T-helper 2 cell treated with Interferon-gamma antibody and Interleukin-4, amounts not matched to agents 5 μg/mL and 100 μg/mL, for 36 hours (primary cell): ENCODE data around the gene SMYD3.
"Not testable (repeated sequence)": the region's sequence is repeated elsewhere in the genome, so short reads cannot be mapped to it uniquely, and the experiment has no call there.

Experiments
- DNase-seq: peaks from one replicate; pipeline ENCODE4 v3.0.0; 2021; ENCODE audit warnings: low spot score
- H3K27ac Mint-ChIP-seq: one replicate; pipeline ENCODE4 v1.8.0; 2021; ENCODE audit warnings: mild to moderate bottlenecking, mixed read lengths
- H3K27me3 Mint-ChIP-seq: one replicate; pipeline ENCODE4 v1.8.0; 2021; ENCODE audit warnings: low read depth, mixed read lengths
- H3K36me3 Mint-ChIP-seq: one replicate; pipeline ENCODE4 v1.8.0; 2021; ENCODE audit warnings: low read depth, mixed read lengths
- H3K4me1 Mint-ChIP-seq: one replicate; pipeline ENCODE4 v1.8.0; 2021; ENCODE audit warnings: low read depth, mixed read lengths
- H3K4me3 Mint-ChIP-seq: one replicate; pipeline ENCODE4 v1.8.0; 2022; ENCODE audit warnings: mild to moderate bottlenecking, moderate library complexity, mixed read lengths
- H3K9me3 Mint-ChIP-seq: one replicate; pipeline ENCODE4 v1.8.0; 2021; ENCODE audit warnings: mixed read lengths

SMYD3 gene

DNA sequence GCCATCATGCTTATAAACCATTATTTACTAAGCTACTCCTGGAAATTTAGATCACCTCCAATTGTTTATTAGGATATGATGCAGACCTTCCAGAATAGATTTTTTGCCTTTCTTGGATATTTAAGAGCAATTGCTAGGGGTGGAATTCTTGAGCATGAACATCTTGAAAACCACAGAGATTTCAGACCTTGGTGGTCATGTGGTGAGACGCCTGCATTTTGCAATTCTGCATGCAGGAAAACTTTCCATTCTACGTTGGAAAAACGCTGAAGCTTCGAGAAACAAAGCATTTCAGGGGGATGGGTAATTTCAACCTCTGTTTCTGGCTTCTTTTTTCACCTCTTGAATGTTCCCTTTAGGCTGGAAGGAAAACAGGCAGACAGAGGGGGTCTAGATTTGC, 756.0 kb downstream of the SMYD3 start:
- Mint-ChIP-seq H3K4me3 (no peak overlapping the region), H3K36me3 (no peaks in the 10 kb centered on the region), H3K4me1 (no peaks in the 10 kb centered on the region), H3K27me3 (no peaks in the 10 kb centered on the region), H3K27ac (no peak overlapping the region), H3K9me3 (peaks cover 7% of the 10 kb centered on the region)
- DNase-seq: no peak

DNA sequence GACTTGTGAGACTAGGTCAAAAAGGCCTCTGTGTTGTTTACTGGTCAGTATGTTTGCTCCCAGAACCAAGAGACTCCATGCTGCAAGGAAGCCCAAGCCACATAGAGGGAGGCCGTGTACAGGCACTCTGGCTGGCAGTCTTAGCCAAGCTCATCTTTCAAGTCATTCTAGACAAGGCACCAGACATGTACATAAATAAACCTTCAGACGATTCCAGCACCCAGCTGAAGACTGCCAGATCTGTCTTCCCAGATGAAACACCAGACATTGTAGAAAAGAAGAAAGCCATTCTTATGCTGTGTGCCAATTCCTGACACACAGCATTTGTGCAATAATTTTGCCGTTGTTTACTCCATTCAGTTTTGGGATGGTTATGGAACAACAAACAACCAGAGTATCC, 756.8 kb downstream of the SMYD3 start:
- no peak overlapping the region for H3K27ac Mint-ChIP-seq
- no peak for DNase-seq
- no peaks in the 10 kb centered on the region for H3K4me1 Mint-ChIP-seq
- H3K36me3 Mint-ChIP-seq: peaks cover 3% of the 10 kb centered on the region
- no peaks in the 10 kb centered on the region for H3K27me3 Mint-ChIP-seq
- peaks cover 13% of the 10 kb centered on the region for H3K9me3 Mint-ChIP-seq
- no peak overlapping the region for H3K4me3 Mint-ChIP-seq

DNA sequence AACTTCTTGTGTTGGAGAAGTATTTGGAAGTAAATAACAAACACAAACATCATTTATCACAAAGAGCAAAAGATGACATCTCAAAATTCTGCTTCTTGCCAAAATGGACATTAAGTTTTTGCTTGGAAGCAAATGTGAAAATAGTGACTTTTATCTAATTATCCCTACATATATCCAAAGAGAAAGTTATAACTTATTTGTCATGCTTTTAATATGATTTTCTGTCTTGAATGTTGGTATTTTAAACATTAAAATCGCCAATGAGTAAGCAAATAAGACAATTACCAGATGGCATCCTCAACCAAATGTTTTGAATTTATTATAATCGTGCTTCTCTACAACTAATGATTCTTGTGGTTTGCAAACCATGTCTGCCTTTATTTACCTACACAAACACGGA, 758.0 kb downstream of the SMYD3 start:
- H3K27ac Mint-ChIP-seq: no peak overlapping the region
- peaks cover 13% of the 10 kb centered on the region for H3K9me3 Mint-ChIP-seq
- H3K27me3 Mint-ChIP-seq: no peaks in the 10 kb centered on the region
- peaks cover 3% of the 10 kb centered on the region for H3K36me3 Mint-ChIP-seq
- H3K4me3 Mint-ChIP-seq: no peak overlapping the region
- no peaks in the 10 kb centered on the region for H3K4me1 Mint-ChIP-seq
- no peak for DNase-seq

GRCh38 chr1:245748646-245749045, 758.4 kb downstream of the SMYD3 start:
- Mint-ChIP-seq H3K9me3 (peaks cover 13% of the 10 kb centered on the region), H3K4me3 (no peak overlapping the region), H3K36me3 (peaks cover 3% of the 10 kb centered on the region), H3K27me3 (no peaks in the 10 kb centered on the region), H3K27ac (no peak overlapping the region), H3K4me1 (no peaks in the 10 kb centered on the region)
- DNase-seq: no peak

GRCh38 chr1:245748240-245748639, 758.8 kb downstream of the SMYD3 start:
- no peak for DNase-seq
- Mint-ChIP-seq H3K36me3 (peaks cover 3% of the 10 kb centered on the region), H3K27ac (no peak overlapping the region), H3K27me3 (no peaks in the 10 kb centered on the region), H3K9me3 (peaks cover 13% of the 10 kb centered on the region), H3K4me1 (no peaks in the 10 kb centered on the region), H3K4me3 (no peak overlapping the region)

GRCh38 chr1:245742896-245743295, 764.2 kb downstream of the SMYD3 start:
- Mint-ChIP-seq H3K9me3 (peaks cover 13% of the 10 kb centered on the region), H3K27ac (no peak overlapping the region), H3K4me1 (no peaks in the 10 kb centered on the region), H3K4me3 (no peak overlapping the region), H3K27me3 (no peaks in the 10 kb centered on the region), H3K36me3 (peaks cover 3% of the 10 kb centered on the region)
- DNase-seq: no peak

DNA sequence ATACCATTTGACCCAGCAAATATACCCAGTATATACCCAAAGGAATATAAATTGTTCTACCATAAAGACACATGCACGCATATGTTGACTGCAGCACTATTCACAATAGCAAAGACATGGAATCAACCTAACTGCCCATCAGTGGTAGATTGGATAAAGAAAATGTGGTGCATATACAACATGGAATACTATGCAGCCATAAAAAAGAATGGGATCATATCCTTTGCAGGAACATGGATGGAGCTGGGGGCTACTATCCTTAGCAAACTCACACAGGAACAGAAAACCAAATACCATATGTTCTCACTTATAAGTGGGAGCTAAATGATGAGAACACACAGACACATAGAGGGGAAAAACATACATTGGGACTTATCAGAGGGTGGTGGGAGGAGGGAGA, 766.7 kb downstream of the SMYD3 start:
- H3K9me3 Mint-ChIP-seq, DNase-seq, H3K4me3 Mint-ChIP-seq, H3K27ac Mint-ChIP-seq, H3K27me3 Mint-ChIP-seq, H3K36me3 Mint-ChIP-seq, H3K4me1 Mint-ChIP-seq: not testable (repeated sequence)

DNA sequence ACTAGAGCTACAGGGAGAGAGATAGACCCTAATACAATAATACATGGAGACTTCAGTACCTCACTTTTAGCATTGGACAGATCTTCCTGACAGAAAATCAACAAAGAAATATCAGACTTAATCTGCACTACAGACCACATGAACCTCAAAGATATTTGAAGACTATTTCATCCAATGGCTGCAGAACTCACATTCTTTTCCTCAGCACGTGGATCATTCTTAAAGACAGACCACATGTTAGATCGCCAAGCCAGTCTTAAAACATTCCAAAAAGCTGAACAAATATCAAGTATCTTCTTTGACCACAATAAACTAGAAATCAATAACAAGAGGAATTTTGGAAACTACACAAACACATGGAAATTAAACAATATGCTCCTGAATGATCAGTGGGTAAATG, 776.3 kb downstream of the SMYD3 start:
- DNase-seq: no peak
- no peak overlapping the region for H3K27ac Mint-ChIP-seq
- peaks cover 2% of the 10 kb centered on the region for H3K27me3 Mint-ChIP-seq
- H3K4me3 Mint-ChIP-seq: no peak overlapping the region
- H3K36me3 Mint-ChIP-seq: no peaks in the 10 kb centered on the region
- H3K4me1 Mint-ChIP-seq: no peaks in the 10 kb centered on the region
- H3K9me3 Mint-ChIP-seq: peaks cover 14% of the 10 kb centered on the region

DNA sequence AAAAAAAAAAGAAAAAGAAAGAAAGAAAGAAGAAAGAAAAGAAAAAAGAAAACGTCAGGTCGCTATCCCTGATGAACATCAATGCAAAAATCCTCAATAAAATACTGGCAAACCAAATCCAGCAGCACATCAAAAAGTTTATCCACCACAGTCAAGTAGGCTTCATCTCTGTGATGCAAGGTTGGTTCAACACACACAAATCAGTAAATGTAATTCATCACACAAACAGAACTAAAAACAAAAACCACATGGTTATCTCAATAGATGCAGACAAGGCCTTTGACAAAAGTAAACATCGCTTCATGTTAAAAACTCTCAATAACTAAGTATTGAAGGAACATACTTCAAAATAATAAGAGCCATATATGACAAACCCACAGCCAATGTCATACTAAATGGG, 779.0 kb downstream of the SMYD3 start:
- peaks cover 16% of the 10 kb centered on the region for H3K9me3 Mint-ChIP-seq
- not testable (repeated sequence) for H3K27me3 Mint-ChIP-seq, H3K4me1 Mint-ChIP-seq, H3K4me3 Mint-ChIP-seq, H3K36me3 Mint-ChIP-seq, DNase-seq, H3K27ac Mint-ChIP-seq

DNA sequence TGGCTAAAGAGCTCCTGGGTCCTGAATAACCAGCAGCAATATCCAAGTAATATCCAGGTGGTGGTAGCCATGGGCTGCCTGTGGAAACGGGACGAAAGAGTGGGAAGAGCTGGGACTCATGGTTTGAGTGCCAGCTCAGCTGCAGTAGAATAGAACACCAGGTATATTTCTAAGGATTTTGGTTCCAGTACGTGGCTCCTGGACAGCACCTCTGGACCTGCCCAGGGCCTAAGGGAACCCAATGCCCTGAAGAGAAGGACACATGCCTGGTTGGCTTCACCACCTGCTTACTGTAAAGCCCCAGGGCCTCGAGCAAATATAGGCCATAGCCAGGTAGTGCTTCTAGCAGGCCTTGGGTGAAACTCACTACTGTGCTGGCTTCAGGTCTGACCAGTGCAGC, 785.6 kb downstream of the SMYD3 start:
- Mint-ChIP-seq H3K27me3 (no peaks in the 10 kb centered on the region), H3K36me3 (no peaks in the 10 kb centered on the region), H3K4me3 (no peak overlapping the region), H3K27ac (no peak overlapping the region), H3K9me3 (peaks cover 5% of the 10 kb centered on the region), H3K4me1 (no peaks in the 10 kb centered on the region)
- DNase-seq: no peak

DNA sequence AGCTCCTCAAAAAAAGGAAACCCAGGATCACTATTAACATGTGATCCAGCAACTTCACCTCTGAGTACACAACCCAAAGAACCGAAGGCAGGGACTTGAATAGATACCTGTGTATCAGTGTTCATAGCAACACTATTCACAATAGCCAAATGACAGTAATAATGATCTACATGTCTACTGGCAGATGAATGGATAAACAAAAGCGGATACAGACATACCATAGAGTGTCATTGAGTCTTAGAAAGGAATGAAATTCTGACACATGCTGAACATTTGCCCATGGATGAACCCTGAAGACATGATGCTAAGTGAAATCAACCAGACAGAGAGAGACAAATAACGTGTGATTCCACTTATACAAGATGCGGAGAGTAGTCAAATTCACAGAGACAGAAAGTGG, 788.1 kb downstream of the SMYD3 start:
- Mint-ChIP-seq H3K9me3 (no peaks in the 10 kb centered on the region), H3K27me3 (no peaks in the 10 kb centered on the region), H3K4me1 (no peaks in the 10 kb centered on the region), H3K36me3 (no peaks in the 10 kb centered on the region), H3K4me3 (no peak overlapping the region), H3K27ac (no peak overlapping the region)
- no peak for DNase-seq

DNA sequence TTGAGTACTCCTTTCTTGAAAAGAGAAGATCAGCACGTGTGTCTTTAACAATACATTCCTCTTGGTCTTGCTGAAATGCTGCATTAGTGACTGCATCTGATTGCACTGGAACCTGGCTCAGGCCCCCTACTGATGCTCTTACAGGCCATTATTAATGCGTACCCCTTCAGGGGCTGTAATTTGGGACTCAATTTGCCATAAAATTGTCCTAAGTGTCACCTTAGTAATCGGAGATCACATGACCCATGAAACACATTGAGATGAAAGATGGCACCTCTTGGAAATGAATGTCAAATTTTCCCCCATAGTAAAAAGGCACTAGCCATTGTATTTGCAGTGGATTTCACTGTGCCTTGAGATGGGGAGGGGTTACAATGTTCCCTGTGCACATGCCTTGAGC, 789.0 kb downstream of the SMYD3 start:
- no peak overlapping the region for H3K4me3 Mint-ChIP-seq
- no peaks in the 10 kb centered on the region for H3K36me3 Mint-ChIP-seq
- H3K27ac Mint-ChIP-seq: no peak overlapping the region
- H3K9me3 Mint-ChIP-seq: no peaks in the 10 kb centered on the region
- no peaks in the 10 kb centered on the region for H3K27me3 Mint-ChIP-seq
- no peak for DNase-seq
- H3K4me1 Mint-ChIP-seq: no peaks in the 10 kb centered on the region

DNA sequence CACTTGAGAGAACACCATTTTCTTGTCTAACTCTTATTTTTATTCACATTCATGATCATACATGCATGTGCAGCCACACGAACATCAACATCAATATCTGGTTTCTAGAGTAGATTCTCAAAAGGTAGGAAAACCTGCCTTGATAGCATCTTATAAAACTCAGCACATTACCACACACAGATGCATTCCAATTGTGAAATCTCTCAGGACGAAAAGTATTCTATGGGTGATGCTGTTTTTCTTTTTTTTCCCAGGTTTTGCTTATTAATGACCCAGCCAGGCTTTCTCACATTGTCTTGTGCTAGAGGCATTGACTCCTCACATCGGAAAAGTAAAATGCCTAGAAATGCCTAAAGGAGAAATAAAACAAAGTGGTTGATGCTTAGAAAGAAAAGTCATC, 789.5 kb downstream of the SMYD3 start:
- H3K4me3 Mint-ChIP-seq: no peak overlapping the region
- H3K27me3 Mint-ChIP-seq: no peaks in the 10 kb centered on the region
- H3K4me1 Mint-ChIP-seq: no peaks in the 10 kb centered on the region
- no peaks in the 10 kb centered on the region for H3K36me3 Mint-ChIP-seq
- H3K9me3 Mint-ChIP-seq: no peaks in the 10 kb centered on the region
- DNase-seq: no peak
- no peak overlapping the region for H3K27ac Mint-ChIP-seq

DNA sequence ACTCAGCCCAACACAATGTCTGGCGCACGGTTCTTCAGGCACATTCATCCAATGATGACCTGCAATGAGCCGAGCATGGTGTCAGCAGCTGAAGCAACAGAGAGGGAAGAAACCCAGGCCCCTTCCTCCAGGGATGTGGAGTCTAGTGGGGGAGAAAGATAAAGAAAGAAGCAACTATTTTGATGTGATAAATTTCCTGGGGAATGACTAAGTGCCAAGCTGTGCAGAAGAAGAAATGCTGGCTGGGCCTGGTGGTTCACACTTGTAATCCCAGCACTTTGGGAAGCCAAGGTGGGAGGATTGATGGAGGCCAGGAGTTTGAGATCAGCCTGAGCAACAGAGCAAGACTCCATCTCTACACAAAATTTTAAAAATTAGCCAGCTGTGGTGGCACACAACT, 790.5 kb downstream of the SMYD3 start:
- Mint-ChIP-seq H3K36me3 (no peaks in the 10 kb centered on the region), H3K27ac (no peak overlapping the region), H3K27me3 (no peaks in the 10 kb centered on the region), H3K9me3 (no peaks in the 10 kb centered on the region), H3K4me1 (no peaks in the 10 kb centered on the region), H3K4me3 (no peak overlapping the region)
- no peak for DNase-seq

DNA sequence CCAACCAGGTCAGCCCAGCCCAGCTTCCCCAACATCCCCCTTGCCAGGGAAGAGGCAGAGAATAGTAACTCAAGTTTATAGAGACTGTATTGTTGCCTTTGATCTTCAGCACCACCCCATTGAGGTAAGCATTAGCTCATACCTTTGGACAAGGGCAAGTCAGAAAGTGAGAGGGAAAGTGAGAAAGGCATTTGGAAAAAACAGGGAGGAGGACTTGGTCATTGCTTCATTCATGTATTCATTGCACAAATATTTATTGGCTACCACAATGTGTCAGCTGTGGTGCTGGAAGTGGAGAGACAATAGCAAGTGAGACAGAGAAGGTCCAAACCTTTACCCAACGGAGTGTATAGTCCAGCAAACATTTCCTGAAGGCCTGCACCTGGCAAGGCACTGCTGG, 791.1 kb downstream of the SMYD3 start:
- no peaks in the 10 kb centered on the region for H3K27me3 Mint-ChIP-seq
- H3K9me3 Mint-ChIP-seq: no peaks in the 10 kb centered on the region
- H3K27ac Mint-ChIP-seq: no peak overlapping the region
- no peak for DNase-seq
- no peaks in the 10 kb centered on the region for H3K36me3 Mint-ChIP-seq
- no peaks in the 10 kb centered on the region for H3K4me1 Mint-ChIP-seq
- H3K4me3 Mint-ChIP-seq: no peak overlapping the region

DNA sequence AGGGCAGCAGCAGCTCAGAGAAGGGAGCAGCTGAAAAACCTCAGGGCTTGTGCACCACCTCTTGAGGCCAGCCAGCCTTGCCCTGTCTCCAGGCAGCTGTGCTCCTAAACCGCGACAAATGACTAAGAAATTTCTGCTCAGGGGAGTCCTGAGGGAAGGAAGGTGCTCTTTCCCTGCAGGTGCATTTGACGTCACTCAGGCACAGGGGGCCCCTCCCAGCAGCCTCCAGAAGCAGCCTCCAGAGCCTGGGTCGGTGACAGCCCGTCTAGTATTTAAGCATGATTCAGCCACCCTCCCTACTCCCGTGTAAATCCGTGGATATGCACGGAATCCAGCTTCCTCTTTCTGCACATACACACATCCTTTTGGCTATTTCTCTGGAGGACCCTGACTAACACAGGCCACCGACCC, 791.8 kb downstream of the SMYD3 start:
- H3K27ac Mint-ChIP-seq: no peak overlapping the region
- H3K9me3 Mint-ChIP-seq: no peaks in the 10 kb centered on the region
- no peaks in the 10 kb centered on the region for H3K36me3 Mint-ChIP-seq
- no peaks in the 10 kb centered on the region for H3K4me1 Mint-ChIP-seq
- no peaks in the 10 kb centered on the region for H3K27me3 Mint-ChIP-seq
- no peak overlapping the region for H3K4me3 Mint-ChIP-seq
- DNase-seq: no peak
